Measurements from ENCODE around the gene PNPLA5. TPM values are rescaled to one million over a fixed set of nuclear protein-coding genes. Genes with fewer than 3 reads are reported as not detected.

PNPLA5 gene
- total and polyA plus RNA-seq, 9 of the 15 experiments (the other 6 are each of a cell fraction or from before 2014, with no cell fraction given): not detected

GRCh38 chr22:43838161-43838560 lies 53.7 kb downstream of the PNPLA5 start:
- H3K4me3 ChIP-seq: no peak overlapping the region
- H3K27me3 ChIP-seq (ENCODE audit: control insufficient read depth in 2 of 2, insufficient read depth in 2 of 2, low read length in 2 of 2): peaks cover 0 to 22% of the 10 kb centered on the region in 2 experiments; a peak in 3 of 5 replicates
- intact Hi-C loops (cut with micrococcal nuclease) (no loop called here), in situ Hi-C loops (cut with MboI) (no loop called here)
- no peak overlapping the region for H2AFZ ChIP-seq (ENCODE audit: low read depth, low read length)
- H3K9me3 ChIP-seq (replicated peaks; ENCODE audit: control insufficient read depth, insufficient read depth, low read depth, low read length): no peaks in the 10 kb centered on the region
- 6% methylated on average over 9 of the region's 10 CpGs for WGBS (ENCODE audit: insufficient coverage, low coverage, missing lambda C conversion rate)
- H3K79me2 ChIP-seq (ENCODE audit: control insufficient read depth, insufficient read depth, low read length): no peaks in the 10 kb centered on the region
- ChIA-PET CTCF (ENCODE audit: low intra/inter-chr PET ratio) (no interaction called here), POLR2A (no interaction called here)
- no peak overlapping the region; a peak in 1 of 4 replicates for H3K9ac ChIP-seq (ENCODE audit: insufficient read depth in 1 of 2, low read depth in 2 of 2, low read length in 2 of 2)
- H3K4me2 ChIP-seq (ENCODE audit: insufficient read depth, low read length): no peak overlapping the region
- no peaks in the 10 kb centered on the region for H3K36me3 ChIP-seq (ENCODE audit: control insufficient read depth, insufficient read depth, low read length)
- no peak overlapping the region for H3K27ac ChIP-seq (ENCODE audit: extremely low read depth, low read depth, low read length)
- H3K4me1 ChIP-seq (replicated peaks in 1 of 2; ENCODE audit: control insufficient read depth in 2 of 2, insufficient read depth in 2 of 2, low read length in 2 of 2): no peaks in the 10 kb centered on the region
- ATAC-seq (no peak), FAIRE-seq (no peak), DNase-seq (ENCODE audit: extremely low read depth in 1 of 4, low spot score in 3 of 4) (no peak)
- H3K9me1 ChIP-seq (ENCODE audit: control insufficient read depth, insufficient read depth, low read length): no peaks in the 10 kb centered on the region
- H4K20me1 ChIP-seq (replicated peaks; ENCODE audit: control insufficient read depth, insufficient read depth, low read length): no peaks in the 10 kb centered on the region
- BruUV-seq (replicated peaks): no TSS peak
- TF ChIP-seq ZNF644 (tag; IDR thresholded peaks at IDR 0.05; ENCODE audit: low read depth): no peak

GRCh38 chr22:43837666-43838065 lies 54.1 kb downstream of the PNPLA5 start:
- FAIRE-seq (no peak), DNase-seq (ENCODE audit: extremely low read depth in 1 of 4, low spot score in 3 of 4) (no peak), ATAC-seq (no peak)
- 5% methylated on average over 5 of the region's 9 CpGs for WGBS (ENCODE audit: insufficient coverage, low coverage, missing lambda C conversion rate)
- POLR2A ChIA-PET: no interaction called here
- no peak overlapping the region; a peak in 1 of 4 replicates for H3K9ac ChIP-seq (ENCODE audit: insufficient read depth in 1 of 2, low read depth in 2 of 2, low read length in 2 of 2)
- in situ Hi-C loops (cut with MboI): no loop called here
- no peaks in the 10 kb centered on the region for H3K79me2 ChIP-seq (ENCODE audit: control insufficient read depth, insufficient read depth, low read length)
- intact Hi-C loops (cut with micrococcal nuclease): no loop called here
- CTCF ChIA-PET (ENCODE audit: low intra/inter-chr PET ratio): no interaction called here
- no peaks in the 10 kb centered on the region for H3K36me3 ChIP-seq (ENCODE audit: control insufficient read depth, insufficient read depth, low read length)
- no TSS peak for BruUV-seq (replicated peaks)
- no peaks in the 10 kb centered on the region for H3K4me1 ChIP-seq (replicated peaks in 1 of 2; ENCODE audit: control insufficient read depth in 2 of 2, insufficient read depth in 2 of 2, low read length in 2 of 2)
- no peak overlapping the region for H3K4me2 ChIP-seq (ENCODE audit: insufficient read depth, low read length)
- H3K27me3 ChIP-seq (ENCODE audit: control insufficient read depth in 2 of 2, insufficient read depth in 2 of 2, low read length in 2 of 2): peaks cover 0 to 22% of the 10 kb centered on the region in 2 experiments; a peak in 3 of 5 replicates
- H3K9me3 ChIP-seq (replicated peaks; ENCODE audit: control insufficient read depth, insufficient read depth, low read depth, low read length): no peaks in the 10 kb centered on the region
- no peaks in the 10 kb centered on the region for H4K20me1 ChIP-seq (replicated peaks; ENCODE audit: control insufficient read depth, insufficient read depth, low read length)
- H2AFZ ChIP-seq (ENCODE audit: low read depth, low read length): no peak overlapping the region
- no peak overlapping the region for H3K4me3 ChIP-seq
- no peak for TF ChIP-seq ZNF76 (CRISPR knock-in tag; IDR thresholded peaks at IDR 0.05; ENCODE audit: borderline replicate concordance)
- no peak for TF ChIP-seq CBX5 (IDR thresholded peaks at IDR 0.05; ENCODE audit: borderline replicate concordance, low read depth)
- TF ChIP-seq ZNF407 (IDR thresholded peaks at IDR 0.05; ENCODE audit: low read depth): no peak
- TF ChIP-seq MEF2A (IDR thresholded peaks at IDR 0.05; ENCODE audit: control insufficient read depth, low read depth, low read length): no peak
- no peak for TF ChIP-seq ZNF785 (CRISPR knock-in tag; IDR thresholded peaks at IDR 0.05)
- TF ChIP-seq ZNF561 (CRISPR knock-in tag; conservative IDR thresholded peaks at IDR 0.05): no peak
- TF ChIP-seq ZNF124 (CRISPR knock-in tag; IDR thresholded peaks at IDR 0.05): no peak
- H3K9me1 ChIP-seq (ENCODE audit: control insufficient read depth, insufficient read depth, low read length): no peaks in the 10 kb centered on the region
- H3K27ac ChIP-seq (ENCODE audit: extremely low read depth, low read depth, low read length): no peak overlapping the region
